Duodenal mucosa (tissue), 2 donors: Measurements from ENCODE around the gene SELENON.
"Not testable (repeated sequence)": the region's sequence is repeated elsewhere in the genome, so short reads cannot be mapped to it uniquely, and the experiment has no call there.

Source experiments
- H3K27ac ChIP-seq: one replicate; pipeline ENCODE4 v1.7.0; 2013; ENCODE audit warnings: low read depth, low read length
- H3K27me3 ChIP-seq, 2 donors: one replicate each; pipeline ENCODE4 v1.7.0; 2013; ENCODE audit warnings: low read length in 2 of 2, control low read depth in 1 of 2; ENCODE audit not compliant: insufficient read depth in 2 of 2, control insufficient read depth in 1 of 2
- H3K36me3 ChIP-seq, 2 donors: one replicate each; pipeline ENCODE4 v1.7.0; 2013; ENCODE audit warnings: low read length in 2 of 2, control low read depth in 1 of 2; ENCODE audit not compliant: insufficient read depth in 2 of 2, control insufficient read depth in 1 of 2
- H3K4me1 ChIP-seq, 2 donors: one replicate each; pipeline ENCODE4 v1.7.0; 2013; ENCODE audit warnings: low read length in 2 of 2, control low read depth in 1 of 2; ENCODE audit not compliant: insufficient read depth in 2 of 2, control insufficient read depth in 1 of 2
- H3K4me3 ChIP-seq, 2 donors: one replicate each; pipeline ENCODE4 v1.7.0; 2013; ENCODE audit warnings: low read length in 2 of 2, low read depth in 1 of 2
- H3K9ac ChIP-seq, 2 donors: one replicate each; pipeline ENCODE4 v1.7.0; 2013; ENCODE audit warnings: low read length in 2 of 2, low read depth in 1 of 2
- H3K9me3 ChIP-seq, 2 donors: one replicate each; pipeline ENCODE4 v1.7.0; 2013; ENCODE audit warnings: low read length in 2 of 2, control low read depth in 1 of 2; ENCODE audit not compliant: control insufficient read depth in 1 of 2

The SELENON gene

DNA sequence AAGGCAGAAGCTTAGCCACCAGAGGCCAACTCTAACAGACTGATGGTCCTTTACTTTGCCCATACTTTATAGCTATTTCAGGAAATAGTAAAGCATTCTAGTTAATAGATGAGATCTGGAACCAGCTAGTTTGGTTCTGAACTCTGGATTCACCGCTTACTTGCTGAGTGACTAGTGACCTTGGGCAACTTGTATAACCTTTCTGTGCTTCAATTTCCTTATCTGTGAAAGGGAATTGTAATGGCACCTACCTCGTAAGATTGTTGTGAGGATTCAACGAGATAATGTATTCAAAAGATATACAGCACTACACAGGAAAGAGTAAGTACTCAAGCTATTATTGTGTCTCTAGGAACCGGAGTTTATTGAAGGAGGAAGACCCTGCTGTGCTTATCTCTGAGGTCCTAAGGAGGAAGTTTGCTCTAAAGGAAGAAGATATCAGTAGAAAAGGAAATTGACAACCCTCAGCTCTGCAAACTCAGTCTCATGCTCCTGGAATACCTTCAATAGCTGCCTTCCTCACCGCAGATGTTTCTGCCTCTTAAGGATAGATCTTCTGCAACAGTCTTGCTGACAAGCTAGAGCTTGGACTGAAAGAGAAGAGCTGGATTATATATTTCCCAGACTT lies 31.7 kb downstream of the SELENON start:
- peaks cover 22 to 67% of the 10 kb centered on the region in 2 donors for H3K36me3 ChIP-seq
- H3K27me3 ChIP-seq, result no peaks in the 10 kb centered on the region
- H3K27ac ChIP-seq, result peak overlapping the region; percentile 53
- peak overlapping the region in 1 of 2 donors; percentile 22 for H3K9ac ChIP-seq
- no peaks in the 10 kb centered on the region for H3K9me3 ChIP-seq
- peaks cover 21 to 25% of the 10 kb centered on the region in 2 donors for H3K4me1 ChIP-seq
- H3K4me3 ChIP-seq, result no peak overlapping the region

DNA sequence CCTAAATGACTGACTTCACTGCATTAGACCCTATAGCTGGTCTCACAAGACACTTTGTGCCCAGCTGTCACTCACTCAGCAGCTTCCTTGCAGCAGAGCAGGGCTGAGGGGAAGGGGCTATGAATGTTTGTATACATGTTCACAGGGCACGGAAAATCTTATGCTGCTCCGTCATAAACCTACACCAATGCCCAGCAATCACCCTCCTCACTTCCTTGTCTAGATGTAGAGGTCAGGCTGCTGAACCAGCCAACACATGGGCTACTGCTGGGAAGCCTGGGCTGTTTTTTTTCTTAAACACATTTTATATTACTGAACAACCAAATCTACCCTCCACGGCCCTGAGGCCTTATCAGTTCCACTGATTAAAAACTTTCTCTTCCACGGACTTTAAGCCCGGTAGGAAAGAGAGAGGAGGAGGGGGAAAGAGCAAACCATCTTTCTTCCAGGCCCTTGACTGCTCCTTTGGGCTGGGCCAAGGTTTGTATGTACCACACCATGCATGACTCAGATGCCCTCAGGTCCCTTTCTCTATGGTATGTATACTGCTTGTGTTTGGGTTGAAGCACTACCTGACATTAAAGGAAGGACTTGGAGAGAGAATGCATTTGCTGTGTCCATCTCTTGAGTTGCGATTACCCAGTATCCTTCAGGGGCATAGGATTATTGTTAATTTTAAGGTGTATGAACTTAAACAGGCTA lies 32.5 kb downstream of the SELENON start:
- peaks cover 20 to 59% of the 10 kb centered on the region in 2 donors for H3K36me3 ChIP-seq
- no peaks in the 10 kb centered on the region for H3K27me3 ChIP-seq
- H3K4me1 ChIP-seq, result peaks cover 22 to 26% of the 10 kb centered on the region in 2 donors
- peak overlapping the region; percentile 53 for H3K27ac ChIP-seq
- H3K9me3 ChIP-seq, result no peaks in the 10 kb centered on the region
- peak overlapping the region in 1 of 2 donors; percentile 22 for H3K9ac ChIP-seq
- peak overlapping the region in 1 of 2 donors; percentile 9 for H3K4me3 ChIP-seq

DNA sequence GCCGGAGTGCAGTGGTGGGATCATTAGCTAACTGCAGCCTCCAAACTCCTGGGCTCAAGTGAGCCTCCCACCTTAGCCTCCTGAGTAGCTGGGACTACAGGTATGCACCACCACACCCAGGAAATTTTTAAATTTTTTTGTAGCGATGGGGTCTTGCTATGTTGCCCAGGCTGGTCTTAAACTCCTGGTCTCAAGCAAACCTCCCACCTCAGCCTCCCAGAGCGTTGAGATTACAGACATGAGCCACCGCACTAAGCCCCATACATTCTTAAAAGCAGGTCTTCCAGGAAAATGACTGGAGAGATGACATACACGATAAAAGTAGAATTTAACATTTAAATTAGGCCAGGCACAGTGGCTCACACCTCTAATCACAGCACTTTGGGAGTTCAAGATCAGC lies 33.2 kb downstream of the SELENON start:
- Histone ChIP-seq H3K4me3 (no peak overlapping the region), H3K9me3 (no peaks in the 10 kb centered on the region), H3K36me3 (peaks cover 20 to 52% of the 10 kb centered on the region in 2 donors), H3K4me1 (peaks cover 24 to 28% of the 10 kb centered on the region in 2 donors), H3K27me3 (no peaks in the 10 kb centered on the region), H3K27ac (no peak overlapping the region), H3K9ac (no peak overlapping the region)

DNA sequence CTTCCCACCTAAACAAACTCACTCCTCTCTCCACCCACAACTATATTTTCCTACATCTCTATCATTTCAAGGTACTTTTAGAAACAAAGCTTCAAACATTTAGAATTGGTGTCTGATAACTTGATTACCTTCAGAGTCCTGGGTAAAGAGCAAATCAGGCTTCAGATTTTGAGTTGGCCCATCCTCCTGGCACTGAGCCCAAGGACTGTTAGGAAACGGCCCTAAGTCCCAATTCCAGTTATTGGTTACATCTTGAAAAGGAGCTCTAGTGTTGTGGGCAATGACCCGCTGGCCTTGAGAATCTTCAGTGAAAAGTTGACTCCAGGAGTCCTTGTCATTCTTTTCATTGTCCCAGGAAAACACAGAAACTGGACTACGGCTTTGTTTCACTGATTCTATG lies 34.9 kb downstream of the SELENON start:
- no peaks in the 10 kb centered on the region for H3K9me3 ChIP-seq
- no peaks in the 10 kb centered on the region for H3K27me3 ChIP-seq
- H3K9ac ChIP-seq, result no peak overlapping the region
- H3K27ac ChIP-seq, result no peak overlapping the region
- H3K36me3 ChIP-seq, result peaks cover 11 to 35% of the 10 kb centered on the region in 2 donors
- peaks cover 24 to 28% of the 10 kb centered on the region in 2 donors for H3K4me1 ChIP-seq
- H3K4me3 ChIP-seq, result no peak overlapping the region

DNA sequence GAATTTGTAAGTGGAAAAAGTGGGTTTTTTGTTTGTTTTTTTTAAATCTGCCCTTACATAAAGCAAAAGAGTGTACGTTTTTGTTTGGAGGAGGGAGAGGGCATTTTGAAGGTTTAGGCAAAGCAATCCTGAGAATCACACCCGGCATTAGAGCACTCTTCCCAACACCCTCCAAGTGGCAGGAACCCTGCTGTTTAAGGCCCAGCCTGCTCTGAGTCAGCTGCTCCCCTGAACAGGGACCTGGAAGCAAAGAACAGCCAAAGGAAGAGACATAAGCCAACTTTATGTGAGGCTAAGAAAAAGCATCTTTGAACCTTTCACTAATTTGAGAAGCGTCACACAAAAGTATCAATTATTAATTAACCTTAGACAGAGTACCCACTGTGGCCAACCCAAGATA lies 36.7 kb downstream of the SELENON start:
- H3K4me3 ChIP-seq, result no peak overlapping the region
- no peaks in the 10 kb centered on the region for H3K9me3 ChIP-seq
- no peak overlapping the region for H3K27ac ChIP-seq
- H3K36me3 ChIP-seq, result peaks cover 0 to 18% of the 10 kb centered on the region in 2 donors
- no peaks in the 10 kb centered on the region for H3K27me3 ChIP-seq
- no peak overlapping the region for H3K9ac ChIP-seq
- peaks cover 10 to 20% of the 10 kb centered on the region in 2 donors for H3K4me1 ChIP-seq

DNA sequence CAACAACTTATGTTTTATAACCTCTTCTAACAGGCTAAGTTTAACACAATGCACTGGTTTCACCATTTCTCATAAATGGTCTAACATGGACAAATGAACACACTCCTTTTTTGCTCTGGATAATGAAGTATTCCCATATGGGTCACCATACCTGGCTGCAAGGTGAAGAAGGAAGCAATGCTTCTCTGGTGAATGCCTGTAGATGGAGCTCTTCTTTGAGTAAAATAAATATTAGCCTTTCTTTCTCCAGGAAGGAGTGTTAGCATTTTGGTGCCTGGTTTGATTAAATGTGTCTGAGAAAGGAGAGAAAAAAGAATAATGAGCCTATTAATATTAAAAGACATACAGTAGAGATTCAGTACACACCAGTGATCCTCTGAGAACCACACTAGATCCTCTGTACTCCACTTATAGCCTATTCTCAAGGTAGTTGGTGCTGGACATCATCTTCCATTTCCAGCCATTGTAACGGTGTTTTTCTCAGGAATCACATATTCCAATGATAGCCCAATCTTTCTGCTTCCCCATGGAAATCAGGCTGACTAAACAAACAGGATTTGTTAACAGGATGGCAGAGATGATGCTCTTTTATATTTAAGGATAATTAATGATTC lies 37.4 kb downstream of the SELENON start:
- Histone ChIP-seq H3K27ac (no peak overlapping the region), H3K36me3 (peaks cover 0 to 11% of the 10 kb centered on the region in 2 donors), H3K9ac (no peak overlapping the region), H3K9me3 (no peaks in the 10 kb centered on the region), H3K4me1 (peaks cover 3 to 14% of the 10 kb centered on the region in 2 donors), H3K4me3 (no peak overlapping the region), H3K27me3 (no peaks in the 10 kb centered on the region)

DNA sequence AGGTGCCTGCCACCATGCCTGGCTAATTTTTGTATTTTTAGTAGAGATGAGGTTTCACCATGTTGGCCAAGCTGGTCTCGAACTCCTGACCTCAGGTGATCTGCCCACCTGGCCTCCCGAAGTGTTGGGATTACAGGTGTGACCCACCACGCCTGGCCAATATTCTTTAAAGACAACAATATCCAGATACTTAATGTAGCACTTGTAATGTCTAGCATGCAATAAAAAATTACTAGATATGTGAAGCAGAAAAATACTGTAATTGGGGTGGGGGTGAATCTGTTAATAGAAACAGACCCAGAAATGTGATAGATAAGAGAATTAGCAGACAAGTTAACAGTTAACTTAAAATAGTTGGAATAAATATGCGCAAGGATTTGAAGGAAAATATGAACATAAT lies 39.8 kb downstream of the SELENON start:
- not testable (repeated sequence) for H3K27ac ChIP-seq, H3K4me3 ChIP-seq, H3K27me3 ChIP-seq, H3K9me3 ChIP-seq, H3K36me3 ChIP-seq, H3K4me1 ChIP-seq, H3K9ac ChIP-seq

DNA sequence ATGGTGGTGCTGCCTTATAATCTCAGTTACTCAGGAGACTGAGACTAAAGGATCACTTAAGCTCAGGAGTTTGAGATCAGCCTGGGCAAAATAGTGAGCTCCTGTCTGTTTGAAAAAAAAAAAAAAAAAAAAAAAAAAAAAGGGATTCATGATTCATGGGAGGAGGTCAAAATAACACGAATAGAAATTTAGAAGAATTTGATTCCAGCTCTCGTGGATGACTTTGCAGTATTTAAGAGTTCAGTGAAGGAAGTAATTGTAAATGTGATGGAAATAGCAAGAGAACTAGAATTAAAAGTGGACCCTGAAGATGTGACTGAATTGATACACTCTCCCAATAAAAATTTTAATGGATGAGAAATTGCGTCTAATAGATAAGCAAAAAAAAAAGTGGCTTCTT lies 43.5 kb downstream of the SELENON start:
- Histone ChIP-seq H3K4me3 (no peak overlapping the region), H3K36me3 (no peaks in the 10 kb centered on the region), H3K9me3 (no peaks in the 10 kb centered on the region), H3K27ac (no peak overlapping the region), H3K4me1 (no peaks in the 10 kb centered on the region), H3K9ac (no peak overlapping the region), H3K27me3 (no peaks in the 10 kb centered on the region)

DNA sequence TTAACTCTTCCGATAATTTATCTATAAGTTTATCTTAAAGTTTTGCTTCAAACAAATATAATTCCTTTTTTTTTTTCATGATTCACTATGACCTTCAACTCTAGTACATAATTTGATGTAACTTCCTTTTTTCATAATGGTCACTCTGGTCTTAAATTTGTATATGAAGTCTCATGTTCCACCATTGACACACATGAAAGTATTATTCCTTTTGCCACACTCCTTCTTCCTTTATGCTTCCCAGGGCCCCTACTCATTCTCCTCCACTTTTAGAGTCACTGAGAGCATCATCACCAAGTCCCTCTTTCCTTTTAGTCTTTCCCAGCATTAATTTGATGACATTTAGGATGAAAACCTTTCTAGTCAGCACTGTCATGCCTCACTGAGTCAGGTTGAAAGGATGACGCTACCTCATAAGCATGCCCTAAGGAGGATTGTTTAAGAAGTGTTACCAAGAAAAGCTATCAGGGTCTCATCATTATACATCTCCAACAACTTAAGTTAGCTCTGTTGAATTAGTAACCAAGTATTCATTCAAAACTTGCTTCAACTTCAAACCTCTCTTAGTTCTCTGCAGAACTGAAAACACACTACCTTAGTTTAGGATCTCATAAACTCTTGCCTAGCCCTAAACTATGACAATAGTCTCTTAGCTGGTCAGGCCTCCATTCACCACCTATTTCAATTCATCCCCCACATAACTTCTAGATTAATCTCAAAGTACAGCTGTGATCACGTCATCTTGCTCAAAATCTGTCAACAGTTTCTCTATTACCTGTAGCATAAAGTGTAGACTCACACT lies 44.7 kb downstream of the SELENON start:
- H3K9me3 ChIP-seq, result no peaks in the 10 kb centered on the region
- H3K9ac ChIP-seq, result no peak overlapping the region
- H3K4me1 ChIP-seq, result no peaks in the 10 kb centered on the region
- H3K27ac ChIP-seq, result no peak overlapping the region
- no peak overlapping the region for H3K4me3 ChIP-seq
- no peaks in the 10 kb centered on the region for H3K27me3 ChIP-seq
- H3K36me3 ChIP-seq, result no peaks in the 10 kb centered on the region

DNA sequence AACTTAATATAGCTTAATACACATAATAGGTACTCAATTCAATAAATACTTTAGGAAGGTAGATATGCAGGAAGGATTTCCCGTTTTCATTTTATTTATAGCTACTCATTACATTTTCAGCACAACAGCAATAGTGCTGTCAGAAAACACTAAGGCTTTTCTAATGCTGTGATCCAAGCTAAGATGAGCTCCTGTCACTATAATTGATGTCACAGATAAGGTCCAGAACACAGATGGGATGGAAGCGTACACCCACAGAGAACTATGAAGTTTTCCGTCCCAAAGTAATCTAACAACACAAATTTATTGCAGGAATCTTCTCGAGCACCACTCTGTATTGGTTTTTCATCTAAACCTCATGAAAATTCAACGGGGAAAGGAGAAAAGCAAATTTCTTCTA lies 45.7 kb downstream of the SELENON start:
- H3K27me3 ChIP-seq, result no peaks in the 10 kb centered on the region
- no peaks in the 10 kb centered on the region for H3K9me3 ChIP-seq
- no peak overlapping the region for H3K27ac ChIP-seq
- H3K4me3 ChIP-seq, result no peak overlapping the region
- no peaks in the 10 kb centered on the region for H3K36me3 ChIP-seq
- no peak overlapping the region for H3K9ac ChIP-seq
- H3K4me1 ChIP-seq, result no peaks in the 10 kb centered on the region
